ENCODE data around the gene SH3GLB2. TPM values are rescaled to one million over a fixed set of nuclear protein-coding genes. Genes with fewer than 3 reads are reported as not detected.

Gene SH3GLB2
- total RNA-seq, 6 experiments from 2014 or later = 38.1 to 56.1 (median 42.7) TPM

- H3K36me3 Mint-ChIP-seq (ENCODE audit: low read depth) = no peaks in the 10 kb centered on the region; the same call in 1 of the 2 replicates
- TF ChIP-seq CTCF (IDR thresholded peaks at IDR 0.05) = no peak
- H3K27ac Mint-ChIP-seq = no peak overlapping the region
These were observed 14.0 kb downstream of the SH3GLB2 start for GRCh38 chr9:129014124-129014523.

GRCh38 chr9:129013674-129014073 is 14.5 kb downstream of the SH3GLB2 start:
- no peak overlapping the region for H3K4me3 Mint-ChIP-seq
- H3K36me3 Mint-ChIP-seq (ENCODE audit: low read depth) = no peaks in the 10 kb centered on the region; the same call in 1 of the 2 replicates
- DNase-seq = no peak
- H3K4me1 Mint-ChIP-seq (ENCODE audit: low read depth) = no peaks in the 10 kb centered on the region
- no peak overlapping the region for H3K27ac Mint-ChIP-seq
- H3K27me3 Mint-ChIP-seq (ENCODE audit: insufficient read depth) = no peaks in the 10 kb centered on the region; the same call in none of the 2 replicates
- no peaks in the 10 kb centered on the region for H3K9me3 Mint-ChIP-seq
- no peak for TF ChIP-seq CTCF (IDR thresholded peaks at IDR 0.05)

More at GRCh38 chr9:129014124-129014523, 14.0 kb downstream of the SH3GLB2 start:
- no peak for DNase-seq
- Mint-ChIP-seq H3K4me3 (no peak overlapping the region), H3K9me3 (no peaks in the 10 kb centered on the region), H3K4me1 (ENCODE audit: low read depth) (no peaks in the 10 kb centered on the region), H3K27me3 (ENCODE audit: insufficient read depth) (no peaks in the 10 kb centered on the region; the same call in none of the 2 replicates)

GRCh38 chr9:129012893-129013448 is 15.2 kb downstream of the SH3GLB2 start:
- no peak for DNase-seq
- Mint-ChIP-seq H3K4me3 (no peak overlapping the region), H3K27me3 (ENCODE audit: insufficient read depth) (no peaks in the 10 kb centered on the region; the same call in none of the 2 replicates), H3K36me3 (ENCODE audit: low read depth) (no peaks in the 10 kb centered on the region; the same call in 1 of the 2 replicates), H3K4me1 (ENCODE audit: low read depth) (no peaks in the 10 kb centered on the region), H3K9me3 (no peaks in the 10 kb centered on the region), H3K27ac (no peak overlapping the region)
- no peak for TF ChIP-seq CTCF (IDR thresholded peaks at IDR 0.05)

- no peak for TF ChIP-seq CTCF (IDR thresholded peaks at IDR 0.05)
- Mint-ChIP-seq H3K4me3 (no peak overlapping the region), H3K4me1 (ENCODE audit: low read depth) (no peaks in the 10 kb centered on the region), H3K36me3 (ENCODE audit: low read depth) (no peaks in the 10 kb centered on the region; the same call in 1 of the 2 replicates), H3K27me3 (ENCODE audit: insufficient read depth) (peaks cover 2% of the 10 kb centered on the region), H3K9me3 (no peaks in the 10 kb centered on the region), H3K27ac (no peak overlapping the region)
- no peak for DNase-seq
These were observed 15.8 kb downstream of the SH3GLB2 start for GRCh38 chr9:129012343-129012742.

- no peaks in the 10 kb centered on the region; the same call in 1 of the 2 replicates for H3K36me3 Mint-ChIP-seq (ENCODE audit: low read depth)
- no peak for DNase-seq
- no peak overlapping the region for H3K27ac Mint-ChIP-seq
- H3K4me3 Mint-ChIP-seq = no peak overlapping the region
- TF ChIP-seq CTCF (IDR thresholded peaks at IDR 0.05) = no peak
- H3K9me3 Mint-ChIP-seq = no peaks in the 10 kb centered on the region
- peaks cover 2% of the 10 kb centered on the region for H3K27me3 Mint-ChIP-seq (ENCODE audit: insufficient read depth)
- no peaks in the 10 kb centered on the region for H3K4me1 Mint-ChIP-seq (ENCODE audit: low read depth)
These were observed 16.4 kb downstream of the SH3GLB2 start for GRCh38 chr9:129011761-129012181.

Data from HFFc6 (cell line).